HG03558 (cell line): ENCODE measurements around the gene FOXP1.

Experiments
- ATAC-seq: cut with Tn5 transposase; IDR thresholded peaks from one replicate; pipeline ENCODE4 v1.9.1; 2021; ENCODE audit warnings: moderate number of reproducible peaks; ENCODE audit not compliant: unreplicated experiment; ENCODE audit errors: extremely low read depth

Gene FOXP1

GRCh38 chr3:71300951-71301393 lies 282.6 kb downstream of the FOXP1 start:
- ATAC-seq: no peak

- no peak for ATAC-seq
These were observed 284.4 kb downstream of the FOXP1 start for GRCh38 chr3:71299160-71299559.

GRCh38 chr3:71294919-71295318 lies 288.6 kb downstream of the FOXP1 start:
- no peak for ATAC-seq

GRCh38 chr3:71290301-71290700 lies 293.2 kb downstream of the FOXP1 start:
- ATAC-seq: no peak

GRCh38 chr3:71288269-71288930 lies 295.1 kb downstream of the FOXP1 start:
- ATAC-seq: no peak

- no peak for ATAC-seq
These were observed 298.4 kb downstream of the FOXP1 start for GRCh38 chr3:71285086-71285485.

GRCh38 chr3:71282976-71283375 lies 300.6 kb downstream of the FOXP1 start:
- ATAC-seq: no peak

GRCh38 chr3:71281280-71281679 lies 302.2 kb downstream of the FOXP1 start:
- ATAC-seq: no peak

GRCh38 chr3:71277341-71277740 lies 306.2 kb downstream of the FOXP1 start:
- ATAC-seq: no peak

GRCh38 chr3:71276531-71276930 lies 307.0 kb downstream of the FOXP1 start:
- ATAC-seq: no peak

GRCh38 chr3:71273453-71273852 lies 310.1 kb downstream of the FOXP1 start:
- no peak for ATAC-seq

- ATAC-seq: no peak
These were observed 311.9 kb downstream of the FOXP1 start for GRCh38 chr3:71271596-71271995.

- no peak for ATAC-seq
These were observed 313.6 kb downstream of the FOXP1 start for GRCh38 chr3:71269906-71270305.

GRCh38 chr3:71268462-71268999 lies 315.0 kb downstream of the FOXP1 start:
- ATAC-seq: no peak

- no peak for ATAC-seq
These were observed 316.7 kb downstream of the FOXP1 start for GRCh38 chr3:71266875-71267274.

- no peak for ATAC-seq
These were observed 318.1 kb downstream of the FOXP1 start for GRCh38 chr3:71265365-71265915.

- ATAC-seq: no peak
These were observed 318.7 kb downstream of the FOXP1 start for GRCh38 chr3:71264840-71265239.

GRCh38 chr3:71262364-71263265 lies 320.9 kb downstream of the FOXP1 start:
- peak; percentile 22 for ATAC-seq

GRCh38 chr3:71260782-71261181 lies 322.7 kb downstream of the FOXP1 start:
- no peak for ATAC-seq

GRCh38 chr3:71258526-71258925 lies 325.0 kb downstream of the FOXP1 start:
- no peak for ATAC-seq

GRCh38 chr3:71258116-71258515 lies 325.4 kb downstream of the FOXP1 start:
- ATAC-seq: no peak
